ENCODE results near the gene SPEF1. TPM values are rescaled to one million over a fixed set of nuclear protein-coding genes. Genes with fewer than 3 reads are reported as not detected.

SPEF1 gene
- polyA plus RNA-seq, 12 donors, result 0.09 to 0.11 (median 0.11) TPM; not detected in 9

GRCh38 chr20:3767110-3767426 lies 14.2 kb downstream of the SPEF1 start:
- no peak for DNase-seq

- DNase-seq, result no peak
Measured at GRCh38 chr20:3766422-3767109, 14.7 kb downstream of the SPEF1 start.

- DNase-seq, result no peak
Measured at GRCh38 chr20:3765171-3765882, 15.9 kb downstream of the SPEF1 start.

- no peak for DNase-seq
Measured at GRCh38 chr20:3764659-3765058, 16.6 kb downstream of the SPEF1 start.

- DNase-seq, result no peak
Measured at GRCh38 chr20:3763671-3764601, 17.3 kb downstream of the SPEF1 start.

GRCh38 chr20:3760655-3761348 lies 20.4 kb downstream of the SPEF1 start:
- no peak for DNase-seq

- no peak for DNase-seq
Measured at GRCh38 chr20:3759884-3760283, 21.4 kb downstream of the SPEF1 start.

- DNase-seq, result no peak
Measured at GRCh38 chr20:3759316-3759823, 21.9 kb downstream of the SPEF1 start.

- no peak for DNase-seq
Measured at GRCh38 chr20:3758566-3758965, 22.7 kb downstream of the SPEF1 start.

GRCh38 chr20:3757268-3757667 lies 24.0 kb downstream of the SPEF1 start:
- no peak for DNase-seq

- no peak for DNase-seq
Measured at GRCh38 chr20:3755814-3756480, 25.3 kb downstream of the SPEF1 start.

GRCh38 chr20:3755269-3755668 lies 26.0 kb downstream of the SPEF1 start:
- DNase-seq, result no peak

GRCh38 chr20:3754276-3754630 lies 27.0 kb downstream of the SPEF1 start:
- DNase-seq, result no peak

- DNase-seq, result no peak
Measured at GRCh38 chr20:3753501-3754275, 27.6 kb downstream of the SPEF1 start.

- DNase-seq, result peak; percentile 78
Measured at GRCh38 chr20:3753098-3753497, 28.1 kb downstream of the SPEF1 start.

- DNase-seq, result no peak
Measured at GRCh38 chr20:3752386-3752759, 28.9 kb downstream of the SPEF1 start.

- no peak for DNase-seq
Measured at GRCh38 chr20:3751675-3752385, 29.4 kb downstream of the SPEF1 start.

- no peak for DNase-seq
Measured at GRCh38 chr20:3751305-3751674, 30.0 kb downstream of the SPEF1 start.

- DNase-seq, result no peak
Measured at GRCh38 chr20:3749689-3750531, 31.3 kb downstream of the SPEF1 start.

Data from muscle of arm (tissue), 12 donors.